UCSD-AML1 (cell line): ENCODE data around the gene SCLY.

Experiments used
- DNase-seq: peaks from one replicate; lab custom pipeline; 2025; ENCODE audit not compliant: unreplicated experiment; lab: John Stamatoyannopoulos, UW

SCLY gene

GRCh38 chr2:238069877-238070276 is 9.1 kb downstream of the SCLY start:
- no peak for DNase-seq

GRCh38 chr2:238075397-238075796 is 14.6 kb downstream of the SCLY start:
- DNase-seq = no peak

- no peak for DNase-seq
Observed at GRCh38 chr2:238077292-238077691, 16.5 kb downstream of the SCLY start.

- no peak for DNase-seq
Observed at GRCh38 chr2:238079874-238080327, 19.1 kb downstream of the SCLY start.

GRCh38 chr2:238080518-238080917 is 19.7 kb downstream of the SCLY start:
- DNase-seq = no peak

GRCh38 chr2:238081150-238081549 is 20.3 kb downstream of the SCLY start:
- DNase-seq = no peak

GRCh38 chr2:238081561-238081960 is 20.8 kb downstream of the SCLY start:
- no peak for DNase-seq

GRCh38 chr2:238082151-238082550 is 21.4 kb downstream of the SCLY start:
- DNase-seq = no peak

- no peak for DNase-seq
Observed at GRCh38 chr2:238082827-238083226, 22.0 kb downstream of the SCLY start.

- DNase-seq = no peak
Observed at GRCh38 chr2:238083919-238084318, 23.1 kb downstream of the SCLY start.

- no peak for DNase-seq
Observed at GRCh38 chr2:238084761-238085160, 24.0 kb downstream of the SCLY start.

- DNase-seq = no peak
Observed at GRCh38 chr2:238085899-238086298, 25.1 kb downstream of the SCLY start.

GRCh38 chr2:238087211-238087610 is 26.4 kb downstream of the SCLY start:
- DNase-seq = no peak

- DNase-seq = no peak
Observed at GRCh38 chr2:238090887-238091286, 30.1 kb downstream of the SCLY start.

GRCh38 chr2:238091436-238092060 is 30.7 kb downstream of the SCLY start:
- DNase-seq = no peak

- no peak for DNase-seq
Observed at GRCh38 chr2:238092486-238093035, 31.8 kb downstream of the SCLY start.

- DNase-seq = no peak
Observed at GRCh38 chr2:238093181-238094140, 32.7 kb downstream of the SCLY start.

GRCh38 chr2:238094438-238095022 is 33.7 kb downstream of the SCLY start:
- DNase-seq = no peak

- DNase-seq = no peak
Observed at GRCh38 chr2:238095143-238095542, 34.3 kb downstream of the SCLY start.

GRCh38 chr2:238096311-238097011 is 35.7 kb downstream of the SCLY start:
- no peak for DNase-seq
